HFFc6 (cell line): ENCODE measurements around the gene TAF4B. TPM values are rescaled to one million over a fixed set of nuclear protein-coding genes. Genes with fewer than 3 reads are reported as not detected.
A peak's percentile ranks its signal among the peaks of the same experiment; 100 is the strongest.

Source experiments
- DNase-seq: peaks from one replicate; pipeline ENCODE4 v3.0.0-alpha.2; 2018
- H3K27ac Mint-ChIP-seq: 2 replicates; pipeline ENCODE4 v1.8.0; 2020; ENCODE audit warnings: mild to moderate bottlenecking, mixed read lengths
- H3K27me3 Mint-ChIP-seq: 2 replicates; pipeline ENCODE4 v1.8.0; 2021; ENCODE audit warnings: mild to moderate bottlenecking, moderate library complexity, mixed read lengths; ENCODE audit not compliant: insufficient read depth
- H3K36me3 Mint-ChIP-seq: 2 replicates; pipeline ENCODE4 v1.8.0; 2021; ENCODE audit warnings: low read depth, mixed read lengths
- H3K4me1 Mint-ChIP-seq: 2 replicates; pipeline ENCODE4 v1.8.0; 2020; ENCODE audit warnings: low read depth, mixed read lengths
- H3K4me3 Mint-ChIP-seq: 2 replicates; pipeline ENCODE4 v1.8.0; 2020; ENCODE audit warnings: mild to moderate bottlenecking, moderate library complexity, mixed read lengths
- H3K9me3 Mint-ChIP-seq: 2 replicates; pipeline ENCODE4 v1.8.0; 2020; ENCODE audit warnings: mild to moderate bottlenecking, mixed read lengths
- total RNA-seq, 6 experiments: library from RNA; stranded (reverse); fragmentation: NEBNext Ultra II Directional; extraction: Animal tissue kit (Norgen Biotek cat#: 25700); gene quantifications; 2 replicates in 1 of 6; 3 replicates in 5 of 6; pipeline ENCODE4 v1.2.3, GENCODE V29; 2021
- TF ChIP-seq, protein P1 (sequence below): fragments of 200-600 bp; sonication (generic); IDR thresholded peaks from 2 replicates; pipeline ENCODE4 v1.5.0; 2021; ENCODE audit warnings: antibody characterized with exemption, mild to moderate bottlenecking

TAF4B gene
- total RNA-seq, 6 experiments from 2014 or later, result 0.94 to 2.2 (median 1.3) TPM

GRCh38 chr18:26304511-26304910 lies 78.3 kb downstream of the TAF4B start:
- peak; percentile 10 for DNase-seq
- H3K4me3 Mint-ChIP-seq, result no peak overlapping the region
- H3K36me3 Mint-ChIP-seq, result no peaks in the 10 kb centered on the region
- TF ChIP-seq, protein P1, sequence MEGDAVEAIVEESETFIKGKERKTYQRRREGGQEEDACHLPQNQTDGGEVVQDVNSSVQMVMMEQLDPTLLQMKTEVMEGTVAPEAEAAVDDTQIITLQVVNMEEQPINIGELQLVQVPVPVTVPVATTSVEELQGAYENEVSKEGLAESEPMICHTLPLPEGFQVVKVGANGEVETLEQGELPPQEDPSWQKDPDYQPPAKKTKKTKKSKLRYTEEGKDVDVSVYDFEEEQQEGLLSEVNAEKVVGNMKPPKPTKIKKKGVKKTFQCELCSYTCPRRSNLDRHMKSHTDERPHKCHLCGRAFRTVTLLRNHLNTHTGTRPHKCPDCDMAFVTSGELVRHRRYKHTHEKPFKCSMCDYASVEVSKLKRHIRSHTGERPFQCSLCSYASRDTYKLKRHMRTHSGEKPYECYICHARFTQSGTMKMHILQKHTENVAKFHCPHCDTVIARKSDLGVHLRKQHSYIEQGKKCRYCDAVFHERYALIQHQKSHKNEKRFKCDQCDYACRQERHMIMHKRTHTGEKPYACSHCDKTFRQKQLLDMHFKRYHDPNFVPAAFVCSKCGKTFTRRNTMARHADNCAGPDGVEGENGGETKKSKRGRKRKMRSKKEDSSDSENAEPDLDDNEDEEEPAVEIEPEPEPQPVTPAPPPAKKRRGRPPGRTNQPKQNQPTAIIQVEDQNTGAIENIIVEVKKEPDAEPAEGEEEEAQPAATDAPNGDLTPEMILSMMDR, result no peak
- H3K27me3 Mint-ChIP-seq, result no peaks in the 10 kb centered on the region
- H3K27ac Mint-ChIP-seq, result peak overlapping the region; percentile 38
- no peaks in the 10 kb centered on the region for H3K9me3 Mint-ChIP-seq
- peaks cover 28% of the 10 kb centered on the region for H3K4me1 Mint-ChIP-seq

DNA sequence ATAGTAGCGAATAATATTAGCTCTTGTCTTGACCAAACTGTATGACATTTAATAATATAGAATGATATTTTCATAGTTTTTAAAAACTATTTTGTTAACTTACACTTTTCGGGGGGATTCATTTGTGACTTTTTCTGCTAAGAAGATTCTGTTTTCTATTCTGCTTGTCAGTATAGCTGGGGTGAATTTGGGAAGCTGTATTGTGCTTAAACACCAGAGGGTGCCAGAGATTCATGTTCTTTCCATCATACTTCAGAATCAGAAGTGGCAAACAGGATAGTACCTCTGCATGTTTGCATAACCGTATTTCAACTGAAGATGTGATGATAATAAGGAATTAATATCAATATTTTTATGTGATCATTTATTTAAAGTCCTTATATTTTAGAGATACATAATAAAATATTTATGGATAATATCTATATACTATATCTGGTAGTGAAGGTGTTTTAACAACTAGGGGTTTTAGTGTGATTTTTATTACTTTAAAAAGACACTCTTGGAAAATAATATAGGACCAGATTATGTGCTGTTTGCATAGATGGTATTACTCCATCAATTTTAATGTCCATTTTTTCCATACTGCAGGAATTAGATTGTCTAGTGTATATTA lies 81.0 kb downstream of the TAF4B start:
- no peak overlapping the region for H3K4me3 Mint-ChIP-seq
- TF ChIP-seq, protein P1, result peak; percentile 85
- no peak overlapping the region for H3K27ac Mint-ChIP-seq
- no peaks in the 10 kb centered on the region for H3K36me3 Mint-ChIP-seq
- no peaks in the 10 kb centered on the region for H3K27me3 Mint-ChIP-seq
- peak; percentile 57 for DNase-seq
- H3K4me1 Mint-ChIP-seq, result peaks cover 29% of the 10 kb centered on the region
- no peaks in the 10 kb centered on the region for H3K9me3 Mint-ChIP-seq

- H3K4me1 Mint-ChIP-seq, result peaks cover 24% of the 10 kb centered on the region
- H3K9me3 Mint-ChIP-seq, result no peaks in the 10 kb centered on the region
- H3K27me3 Mint-ChIP-seq, result no peaks in the 10 kb centered on the region
- DNase-seq, result peak; percentile 33
- no peaks in the 10 kb centered on the region for H3K36me3 Mint-ChIP-seq
- TF ChIP-seq, protein P1, result no peak
- H3K27ac Mint-ChIP-seq, result no peak overlapping the region
- H3K4me3 Mint-ChIP-seq, result no peak overlapping the region
These were observed 83.0 kb downstream of the TAF4B start for GRCh38 chr18:26309281-26309680.

- H3K27me3 Mint-ChIP-seq, result no peaks in the 10 kb centered on the region
- H3K27ac Mint-ChIP-seq, result no peak overlapping the region
- no peaks in the 10 kb centered on the region for H3K36me3 Mint-ChIP-seq
- H3K9me3 Mint-ChIP-seq, result no peaks in the 10 kb centered on the region
- DNase-seq, result no peak
- no peak overlapping the region for H3K4me3 Mint-ChIP-seq
- TF ChIP-seq, protein P1, result no peak
- peaks cover 25% of the 10 kb centered on the region for H3K4me1 Mint-ChIP-seq
These were observed 86.0 kb downstream of the TAF4B start for GRCh38 chr18:26312199-26312598.

DNA sequence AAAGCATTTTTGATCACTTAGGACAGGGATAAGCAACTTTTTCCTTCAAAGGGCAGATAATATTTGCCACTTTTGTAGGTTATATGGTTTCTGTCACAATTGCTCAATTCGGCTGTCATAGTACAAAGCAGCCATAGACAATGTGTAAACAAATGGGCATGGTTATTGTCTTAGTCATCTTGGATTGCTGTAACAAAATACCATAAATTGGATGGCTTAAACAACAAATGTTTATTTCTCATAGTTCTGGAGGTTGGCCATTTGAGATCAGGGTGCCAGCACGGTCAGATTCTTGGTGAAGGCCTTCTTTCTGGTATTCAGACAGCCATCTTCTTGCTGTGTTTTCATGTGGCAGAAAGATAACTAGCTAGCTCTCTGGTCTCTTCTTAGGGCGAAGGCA lies 91.2 kb downstream of the TAF4B start:
- H3K36me3 Mint-ChIP-seq, result peaks cover 1% of the 10 kb centered on the region; the same call in 1 of the 2 replicates
- H3K9me3 Mint-ChIP-seq, result peaks cover under 1% of the 10 kb centered on the region
- H3K4me1 Mint-ChIP-seq, result peaks cover 10% of the 10 kb centered on the region
- no peak for DNase-seq
- TF ChIP-seq, protein P1, result no peak
- no peak overlapping the region for H3K27ac Mint-ChIP-seq
- H3K4me3 Mint-ChIP-seq, result no peak overlapping the region
- no peaks in the 10 kb centered on the region for H3K27me3 Mint-ChIP-seq
